Left colon (tissue), 2 donors: ENCODE results near the gene FGR. TPM values are rescaled to one million over a fixed set of nuclear protein-coding genes. Genes with fewer than 3 reads are reported as not detected.

ENCODE experiments used
- ATAC-seq: fragments of 200-7000 bp; cut with Tn5 transposase; one replicate; pipeline ENCODE4 v1.9.1; 2020; ENCODE audit warnings: mild to moderate bottlenecking, moderate library complexity
- DNase-seq, 2 donors: peaks; one replicate each; pipeline ENCODE4 v3.0.0-alpha.2; 2020
- intact Hi-C, 2 donors: fragments of 100-400 bp; cut with DNase I in 1 of 2; cut with micrococcal nuclease in 1 of 2; formaldehyde crosslinking; loops; one replicate each; pipeline versions ENCODE4 v1.11.2 to v1.14.0; 2022; cut with DNase I, micrococcal nuclease
- total RNA-seq, 2 donors: library from RNA; stranded (reverse); fragmentation: NEBNext Ultra II Directional; extraction: Animal tissue kit (Norgen Biotek cat#: 25700); gene quantifications; one replicate each; pipeline ENCODE4 v1.2.1, GENCODE V29; 2021
- donor health status: DM: no; HTN: no; CAD: no.
- donor health status: DM: yes; HTN: yes; CAD: no.

Gene FGR
- total RNA-seq, 2 donors from 2014 or later = 1.6 to 2.2 TPM

- ATAC-seq (no peak), DNase-seq (peak in 1 of 2 donors; percentile 58)
- intact Hi-C loops = no loop called here
Measured at GRCh38 chr1:27564710-27565649, 70.0 kb downstream of the FGR start.

GRCh38 chr1:27563591-27564471 is 71.2 kb downstream of the FGR start:
- ATAC-seq (peak; percentile 54), DNase-seq (peak; percentile 63 to 82)
- intact Hi-C loops = no loop called here

DNA sequence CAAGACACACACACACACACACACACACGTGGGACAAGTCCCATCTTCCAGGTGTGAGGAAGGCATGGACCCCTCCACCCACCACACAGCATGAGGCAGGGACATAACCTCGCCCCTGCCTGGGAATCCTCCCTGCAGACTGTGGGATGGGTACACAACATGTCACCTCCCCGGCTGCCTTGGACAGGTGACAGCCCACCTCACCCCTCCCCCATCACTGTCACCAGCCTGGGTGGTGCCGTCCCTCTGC is 71.7 kb downstream of the FGR start:
- ATAC-seq (no peak), DNase-seq (no peak)
- intact Hi-C loops = no loop called here

GRCh38 chr1:27562534-27563340 is 72.2 kb downstream of the FGR start:
- ATAC-seq (no peak), DNase-seq (no peak)
- intact Hi-C loops = no loop called here

Other genes starting within 250 kb of the FGR start
- gene GPR3, start 242.6 kb downstream of the FGR start, total RNA-seq = not detected
- gene WASF2, start 145.0 kb downstream of the FGR start, total RNA-seq = 100 to 1,000 TPM in 1 of 2 donors, 10 to 100 TPM in 1; 97.7 to 144 TPM
- 10 to 100 TPM; 21.5 to 25.2 TPM for gene AHDC1, start 31.0 kb downstream of the FGR start, total RNA-seq
- 10 to 100 TPM; 15.7 to 19.6 TPM for gene IFI6, start 37.0 kb upstream of the FGR start, total RNA-seq
- gene FAM76A, start 90.8 kb upstream of the FGR start, total RNA-seq = 10 to 100 TPM; 13.9 to 15.4 TPM
- gene STX12, start 138.0 kb upstream of the FGR start, total RNA-seq = 10 to 100 TPM; 64.0 to 68.8 TPM
- 10 to 100 TPM; 27.1 to 31.8 TPM for gene PPP1R8, start 195.6 kb upstream of the FGR start, total RNA-seq
- 10 to 100 TPM in 1 of 2 donors, 1 to 10 TPM in 1; 6.7 to 14.4 TPM for gene THEMIS2, start 237.4 kb upstream of the FGR start, total RNA-seq